GM12878 (cell line): ENCODE results near the gene PPCS. TPM values are rescaled to one million over a fixed set of nuclear protein-coding genes. Genes with fewer than 3 reads are reported as not detected.

ENCODE experiments used
- ATAC-seq: fragments of 200-7000 bp; cut with Tn5 transposase; 3 replicates; pipeline ENCODE4 v1.9.1; 2020; ENCODE audit warnings: mild to moderate bottlenecking, moderate library complexity
- BruUV-seq: library from RNA; stranded (reverse); fragments of 400-500 nt; replicated peaks from 2 replicates; lab custom pipeline; 2021; lab: Mats Ljungman, UMichigan
- CTCF ChIA-PET: fragments of 300-600 bp; sonication (Branson Sonifier 250); formaldehyde crosslinking; extraction: SDS; loops from one replicate; lab custom pipeline; 2021; ENCODE audit warnings: inconsistent platforms; lab: Yijun Ruan, JAX
- POLR2A ChIA-PET: fragments of 350-600 bp; formaldehyde crosslinking; extraction: SDS; loops from one replicate; lab custom pipeline; 2021; ENCODE audit warnings: inconsistent platforms; lab: Charles Lee
- RAD21 ChIA-PET: fragments of 300-600 bp; sonication (Branson Sonifier 250); formaldehyde crosslinking; loops from one replicate; lab custom pipeline; 2023; ENCODE audit warnings: antibody characterized with exemption; ENCODE audit not compliant: unreplicated experiment; lab: Charles Lee
- SMC1A ChIA-PET: fragments of 300-600 bp; sonication (Branson Sonifier 250); formaldehyde crosslinking; loops from one replicate; lab custom pipeline; 2023; ENCODE audit not compliant: unreplicated experiment, uncharacterized antibody; lab: Charles Lee
- DNase-seq: peaks from one replicate; pipeline ENCODE4 v3.0.0-alpha.2; 2011; ENCODE audit warnings: low read depth, low spot score
- FAIRE-seq: peaks from 3 replicates; lab custom pipeline; 2011; peaks lifted over from hg19 to GRCh38; lab: Jason Lieb, UNC
- H2AFZ ChIP-seq: 2 replicates; pipeline ENCODE4 v1.6.0; 2011; ENCODE audit warnings: low read depth, low read length, control low read depth; ENCODE audit not compliant: control insufficient read depth
- H3K27ac ChIP-seq: 2 replicates; pipeline ENCODE4 v1.5.1; 2011; ENCODE audit warnings: control low read depth; ENCODE audit not compliant: control insufficient read depth, insufficient read depth
- H3K27me3 ChIP-seq, 2 experiments: replicated peaks in 1 of 2; 2 replicates each; pipeline versions ENCODE4 v1.6.0 to v1.6.1; 2011; ENCODE audit warnings: low read length in 1 of 2; ENCODE audit not compliant: control insufficient read depth in 2 of 2, insufficient read depth in 2 of 2
- H3K36me3 ChIP-seq, 2 experiments: 2 replicates each; pipeline ENCODE4 v1.5.1; 2011; ENCODE audit warnings: low read length in 1 of 2; ENCODE audit not compliant: control insufficient read depth in 2 of 2, insufficient read depth in 2 of 2
- H3K4me1 ChIP-seq: 2 replicates; pipeline ENCODE4 v1.6.1; 2011; ENCODE audit warnings: mild to moderate bottlenecking, low read length, moderate library complexity, mixed read lengths; ENCODE audit not compliant: control insufficient read depth, insufficient read depth
- H3K4me2 ChIP-seq: 2 replicates; pipeline ENCODE4 v1.6.0; 2011; ENCODE audit warnings: control low read depth; ENCODE audit not compliant: control insufficient read depth, insufficient read depth
- H3K4me3 ChIP-seq: fragments of 200-600 bp; sonication (generic); 2 replicates; pipeline ENCODE4 v1.5.1; 2016
- H3K79me2 ChIP-seq: 2 replicates; pipeline ENCODE4 v1.6.0; 2011; ENCODE audit warnings: low read length; ENCODE audit not compliant: control insufficient read depth, insufficient read depth
- H3K9ac ChIP-seq: 2 replicates; pipeline ENCODE4 v1.8.0; 2011; ENCODE audit warnings: low read length, control low read depth, mixed read lengths; ENCODE audit not compliant: control insufficient read depth, insufficient read depth
- H3K9me3 ChIP-seq: replicated peaks from 3 replicates; pipeline ENCODE4 v1.5.1; 2011; ENCODE audit warnings: mild to moderate bottlenecking, low read length; ENCODE audit not compliant: control insufficient read depth, insufficient read depth
- H4K20me1 ChIP-seq: 2 replicates; pipeline ENCODE4 v1.6.0; 2011; ENCODE audit not compliant: control insufficient read depth, insufficient read depth
- CREB1 ChIP-seq: IDR thresholded peaks from 2 replicates; pipeline ENCODE4 v1.6.1; 2012; ENCODE audit warnings: low read depth, mild to moderate bottlenecking, inconsistent platforms
- CREM ChIP-seq: IDR thresholded peaks from 2 replicates; pipeline ENCODE4 v1.6.1; 2014; ENCODE audit warnings: antibody characterized with exemption, low read depth
- CTCF ChIP-seq, 3 experiments: IDR thresholded peaks in 2 of 3; conservative IDR thresholded peaks in 1 of 3; 2 replicates each; pipeline ENCODE4 v1.5.1; 2011; ENCODE audit warnings: low read depth in 3 of 3, low read length in 3 of 3, mild to moderate bottlenecking in 3 of 3, control low read depth in 2 of 3, moderate library complexity in 2 of 3, inconsistent platforms in 1 of 3, mixed read lengths in 1 of 3; ENCODE audit not compliant: control insufficient read depth in 2 of 3, insufficient read depth in 1 of 3; ENCODE audit errors: extremely low read depth in 1 of 3
- CUX1 ChIP-seq: IDR thresholded peaks from 2 replicates; pipeline ENCODE4 v1.6.1; 2012; ENCODE audit warnings: improper control_type of control experiment, low read depth, low read length; ENCODE audit not compliant: insufficient replicate concordance
- EP300 ChIP-seq, 2 experiments: fragments of 150-350 bp in 1 of 2; IDR thresholded peaks; 2 replicates each; pipeline ENCODE4 v1.6.1; 2011 to 2012; ENCODE audit warnings: low read depth in 2 of 2, low read length in 2 of 2, borderline replicate concordance in 1 of 2, improper control_type of control experiment in 1 of 2, inconsistent platforms in 1 of 2; ENCODE audit not compliant: control insufficient read depth in 1 of 2
- SMAD5 ChIP-seq: IDR thresholded peaks from 2 replicates; pipeline ENCODE4 v1.6.1; 2016; ENCODE audit warnings: antibody characterized with exemption, low read depth
- SMARCA5 ChIP-seq: fragments of 450-650 bp; IDR thresholded peaks from 2 replicates; pipeline ENCODE4 v1.6.1; 2017; ENCODE audit warnings: mild to moderate bottlenecking
- SRF ChIP-seq, 2 experiments: IDR thresholded peaks; 2 replicates each; pipeline ENCODE4 v1.6.1; 2011; ENCODE audit warnings: low read depth in 2 of 2, low read length in 2 of 2, mild to moderate bottlenecking in 1 of 2, moderate library complexity in 1 of 2
- YY1 ChIP-seq: IDR thresholded peaks from 2 replicates; pipeline ENCODE4 v1.6.1; 2011; ENCODE audit warnings: low read depth, mild to moderate bottlenecking, low read length
- WGBS: methylation state at CpG from one replicate; pipeline ENCODE4 v1.1.6; 2016; ENCODE audit warnings: low lambda C conversion rate; ENCODE audit not compliant: insufficient replicate concordance, insufficient coverage; ENCODE audit errors: missing lambda C conversion rate; 5-methylcytosine and 5-hydroxymethylcytosine counted together
- in situ Hi-C: fragments of 300-500 bp; cut with MboI; formaldehyde crosslinking; loops from 9 replicates; pipeline ENCODE4 v1.14.3; 2018; ENCODE audit warnings: mixed read lengths
- intact Hi-C: fragments of 100-400 bp; cut with micrococcal nuclease; formaldehyde crosslinking; loops from one replicate; pipeline ENCODE4 v1.14.2; 2022; ENCODE audit not compliant: unreplicated experiment
- polyA plus RNA-seq, 11 experiments: library from polyadenylated mRNA; depleted of rRNA in 4 of 11; unstranded in 6 of 11; stranded (reverse) in 5 of 11; fragments of >200 nt; fragmentation: Nextera tagmentation in 4 of 11; fragmentation: Illumina TruSeq in 1 of 11; extraction: Ambion mirVana in 4 of 11; extraction: Trizol in 1 of 11; gene quantifications; 1 replicate in 1 of 11; 2 replicates in 10 of 11; pipeline versions ENCODE4 v1.2.1 to v1.2.3, GENCODE V29; 2011 to 2016; ENCODE audit warnings: inconsistent platforms in 2 of 11, missing spikeins in 2 of 11, low read depth in 1 of 11
- total RNA-seq, 4 experiments: library from RNA; depleted of rRNA in 3 of 4; stranded (reverse); fragments of >200 nt in 3 of 4; fragmentation: Illumina TruSeq in 1 of 4; extraction: Trizol in 1 of 4; gene quantifications; 2 replicates each; pipeline versions ENCODE4 v1.2.1 to v1.2.3, GENCODE V29; 2013 to 2021

The PPCS gene
- total and polyA plus RNA-seq, 10 of the 15 experiments (the other 5 are each of a cell fraction or from before 2014, with no cell fraction given), result 35.6 to 79.4 (median 51.9) TPM

GRCh38 chr1:42480921-42481320 is 24.6 kb downstream of the PPCS start:
- POLR2A ChIA-PET, result no interaction called here
- Histone ChIP-seq H3K9ac (no peak overlapping the region), H3K4me1 (no peaks in the 10 kb centered on the region), H3K36me3 (no peaks in the 10 kb centered on the region), H3K27ac (no peak overlapping the region), H3K4me2 (no peak overlapping the region), H4K20me1 (no peaks in the 10 kb centered on the region), H2AFZ (no peak overlapping the region), H3K4me3 (no peak overlapping the region), H3K9me3 (no peaks in the 10 kb centered on the region), H3K79me2 (no peaks in the 10 kb centered on the region), H3K27me3 (no peaks in the 10 kb centered on the region)
- SMC1A ChIA-PET, result no interaction called here
- FAIRE-seq (no peak), DNase-seq (no peak), ATAC-seq (no peak)
- WGBS, result 100% methylated on average over 1 of the region's 1 CpG
- TF ChIP-seq EP300 (IDR thresholded peaks at IDR 0.05; ENCODE audit: borderline replicate concordance in 1 of 2, control insufficient read depth in 1 of 2, low read depth in 2 of 2, low read length in 2 of 2) (no peak), CREM (no peak), CTCF (IDR thresholded peaks at IDR 0.05 in 2 of 3, conservative IDR thresholded peaks at IDR 0.05 in 1 of 3; ENCODE audit: control insufficient read depth in 2 of 3, extremely low read depth in 1 of 3, insufficient read depth in 1 of 3, low read depth in 3 of 3, low read length in 3 of 3) (no peak), CREB1 (no peak), YY1 (no peak), CUX1 (no peak), SRF (IDR thresholded peaks at IDR 0.05; ENCODE audit: low read depth in 2 of 2, low read length in 2 of 2) (no peak), SMARCA5 (no peak), SMAD5 (no peak)
- CTCF ChIA-PET, result interaction anchor here (0.6 kb wide), 1 partner anchor 70 kb away, joined by 3 read pairs; no protein-coding TSS in a partner anchor
- in situ Hi-C loops (no loop called here), intact Hi-C loops (no loop called here)
- BruUV-seq, result no TSS peak
- RAD21 ChIA-PET, result no interaction called here
